Measurements from ENCODE around the gene TMEM256. TPM values are rescaled to one million over a fixed set of nuclear protein-coding genes. Genes with fewer than 3 reads are reported as not detected.

TMEM256 gene
- total RNA-seq, 1 donor from 2014 or later = 68.7 TPM

DNA sequence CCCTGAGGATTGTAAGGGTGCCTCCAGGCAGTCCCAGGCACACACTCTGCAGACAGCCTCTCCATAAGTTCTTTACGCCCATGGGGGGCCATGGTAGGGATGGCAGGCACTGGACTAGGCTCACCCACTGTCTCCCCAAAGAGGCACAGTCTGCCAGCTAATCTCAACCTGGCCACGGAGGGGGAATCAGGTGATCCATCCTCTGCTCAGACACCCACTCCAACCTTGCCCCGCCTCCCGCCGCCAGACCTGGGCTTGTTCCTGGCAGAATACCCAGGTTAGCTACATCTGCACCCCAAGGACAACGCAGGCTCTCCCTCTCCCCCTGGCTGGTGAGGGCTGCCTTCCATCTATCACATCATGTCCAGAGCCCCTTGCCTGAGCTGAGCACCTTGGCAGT lies 5.0 kb upstream of the TMEM256 start:
- DNase-seq (ENCODE audit: low spot score) = no peak

DNA sequence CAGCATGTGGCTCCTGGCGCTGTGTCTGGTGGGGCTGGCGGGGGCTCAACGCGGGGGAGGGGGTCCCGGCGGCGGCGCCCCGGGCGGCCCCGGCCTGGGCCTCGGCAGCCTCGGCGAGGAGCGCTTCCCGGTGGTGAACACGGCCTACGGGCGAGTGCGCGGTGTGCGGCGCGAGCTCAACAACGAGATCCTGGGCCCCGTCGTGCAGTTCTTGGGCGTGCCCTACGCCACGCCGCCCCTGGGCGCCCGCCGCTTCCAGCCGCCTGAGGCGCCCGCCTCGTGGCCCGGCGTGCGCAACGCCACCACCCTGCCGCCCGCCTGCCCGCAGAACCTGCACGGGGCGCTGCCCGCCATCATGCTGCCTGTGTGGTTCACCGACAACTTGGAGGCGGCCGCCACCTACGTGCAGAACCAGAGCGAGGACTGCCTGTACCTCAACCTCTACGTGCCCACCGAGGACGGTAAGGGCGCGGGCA lies 4.4 kb upstream of the TMEM256 start:
- no peak for DNase-seq (ENCODE audit: low spot score)

DNA sequence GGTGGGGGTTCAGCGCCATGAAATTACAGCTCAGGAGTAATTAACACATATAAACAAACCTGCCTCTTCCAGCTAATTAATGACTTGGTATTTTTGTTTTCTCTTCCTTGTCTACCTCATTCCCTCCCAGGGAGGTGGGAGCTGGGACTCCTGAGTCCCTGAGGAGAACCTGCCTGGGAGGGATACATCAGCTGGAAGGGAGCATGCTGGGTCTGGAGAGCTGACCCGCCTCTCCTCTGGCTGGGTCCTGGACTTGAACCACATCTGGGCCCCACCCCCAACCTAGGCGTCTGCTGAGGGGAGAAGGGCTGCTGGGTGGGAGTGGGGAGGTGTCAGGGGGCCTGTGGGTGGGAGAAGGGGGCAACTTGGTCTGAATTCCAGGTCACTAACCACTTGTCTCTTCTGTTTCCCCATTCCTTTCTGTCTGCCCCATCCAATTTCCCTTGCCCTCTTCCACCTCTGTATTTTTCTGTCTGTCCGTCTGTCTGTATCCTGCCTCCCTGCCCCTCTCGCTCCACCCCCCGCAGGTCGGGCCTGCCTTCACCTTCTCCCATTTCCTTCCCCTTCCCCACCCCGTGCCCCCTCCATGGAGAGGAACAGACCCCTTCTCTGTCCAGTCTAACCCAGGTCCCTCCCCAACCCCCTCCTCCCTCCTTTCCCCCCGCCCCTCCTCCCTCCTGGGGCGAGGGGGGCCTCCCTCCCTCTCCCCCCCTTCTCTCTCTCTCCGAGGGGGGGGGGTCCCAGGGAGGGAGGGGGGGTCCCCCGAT lies 3.8 kb upstream of the TMEM256 start, which contains the start of gene NLGN2:
Gene NLGN2, plus strand, starts transcription at position 361 of the 767 bp plus-strand sequence. CDS start 411 bp downstream, outside the sequence.
- no peak for DNase-seq (ENCODE audit: low spot score)

DNA sequence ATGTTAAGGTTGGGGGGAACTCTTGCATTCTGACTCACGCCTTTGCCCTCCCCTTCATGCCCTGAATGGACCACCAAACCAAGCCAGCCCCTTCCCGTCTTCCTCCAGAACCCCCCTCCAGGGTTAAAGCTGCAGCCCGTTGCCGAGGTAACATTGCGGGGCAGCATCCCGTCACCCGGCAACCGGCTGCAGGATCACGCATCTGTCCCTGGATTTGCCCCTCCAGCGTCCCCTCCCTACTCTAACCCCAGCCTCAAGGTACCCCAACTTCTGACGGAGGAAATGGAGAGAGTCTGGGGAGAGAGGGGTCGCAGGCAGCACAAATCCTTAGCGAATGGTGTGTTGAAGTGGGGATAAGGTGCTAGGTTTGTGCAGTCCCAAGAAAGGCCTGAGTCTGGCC lies 3.2 kb upstream of the TMEM256 start:
- no peak for DNase-seq (ENCODE audit: low spot score)

DNA sequence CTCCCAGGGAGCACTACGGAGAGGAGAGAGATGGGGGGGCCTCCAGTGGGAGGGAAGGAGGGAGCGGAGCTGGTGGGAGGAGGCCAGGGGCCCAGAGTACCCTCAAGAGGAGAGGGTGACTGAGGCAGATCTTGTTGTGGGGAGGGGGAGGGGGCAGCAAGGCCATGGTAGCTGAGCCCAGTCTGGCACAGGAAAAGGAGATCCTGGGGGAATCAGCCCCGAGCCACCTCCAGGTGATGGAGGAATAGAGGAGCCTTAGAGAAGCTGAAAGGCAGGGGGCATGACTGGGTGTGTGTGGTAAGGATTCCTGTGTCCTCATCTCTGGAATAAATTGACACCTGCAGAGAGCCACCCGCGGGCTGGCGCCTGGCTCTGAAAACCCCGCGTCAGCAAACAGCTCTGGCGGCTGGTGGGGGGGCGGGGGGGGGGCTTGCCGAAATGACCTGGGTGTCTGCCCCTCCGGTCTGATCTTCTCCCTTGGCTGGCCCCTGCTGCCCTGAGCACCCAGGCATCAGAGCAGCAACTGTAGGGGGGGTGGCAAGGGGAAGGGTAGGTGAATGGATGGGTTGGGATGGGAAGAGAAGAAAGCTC lies 2.4 kb upstream of the TMEM256 start:
- DNase-seq (ENCODE audit: low spot score) = no peak

- no peak for DNase-seq (ENCODE audit: low spot score)
Measured at GRCh38 chr17:7405350-7406234, 1.7 kb upstream of the TMEM256 start.

DNA sequence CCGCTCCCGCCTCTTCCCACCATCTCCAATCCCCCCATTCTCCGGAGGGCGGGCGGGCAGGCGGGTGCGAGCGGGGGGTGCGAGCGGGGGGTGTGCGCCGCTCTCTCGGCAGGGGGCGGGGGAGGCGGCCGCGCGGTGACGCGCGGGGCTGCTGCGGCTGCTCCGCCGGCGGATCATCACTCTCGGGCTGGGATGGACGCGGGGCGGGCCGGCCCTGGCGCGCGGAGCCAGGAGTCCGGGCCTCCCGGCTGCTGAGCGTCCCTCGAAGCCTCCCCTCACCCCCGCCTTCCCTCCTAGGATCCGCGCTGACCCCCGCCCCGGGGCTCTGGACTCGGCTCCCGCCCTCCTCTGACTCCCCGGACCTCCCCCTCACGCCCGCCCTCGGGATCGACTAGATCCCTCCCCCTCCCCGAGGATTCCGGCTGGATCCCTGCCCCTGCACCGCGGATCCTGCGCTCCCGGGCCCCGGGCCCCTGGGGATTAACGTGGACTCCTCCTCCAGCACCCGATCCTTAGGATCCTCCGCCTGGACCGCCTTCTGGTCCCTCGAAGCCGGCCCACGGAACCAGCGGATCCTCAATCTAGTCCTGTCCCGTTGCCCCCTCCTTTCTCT lies 946 bp upstream of the TMEM256 start:
- DNase-seq (ENCODE audit: low spot score) = no peak

- no peak for DNase-seq (ENCODE audit: low spot score)
Measured at GRCh38 chr17:7403727-7403976, 245 bp downstream of the TMEM256 start.

GRCh38 chr17:7403043-7403726 lies 712 bp downstream of the TMEM256 start:
- DNase-seq (ENCODE audit: low spot score) = no peak

GRCh38 chr17:7398612-7399011 lies 5.3 kb downstream of the TMEM256 start:
- DNase-seq (ENCODE audit: low spot score) = no peak

DNA sequence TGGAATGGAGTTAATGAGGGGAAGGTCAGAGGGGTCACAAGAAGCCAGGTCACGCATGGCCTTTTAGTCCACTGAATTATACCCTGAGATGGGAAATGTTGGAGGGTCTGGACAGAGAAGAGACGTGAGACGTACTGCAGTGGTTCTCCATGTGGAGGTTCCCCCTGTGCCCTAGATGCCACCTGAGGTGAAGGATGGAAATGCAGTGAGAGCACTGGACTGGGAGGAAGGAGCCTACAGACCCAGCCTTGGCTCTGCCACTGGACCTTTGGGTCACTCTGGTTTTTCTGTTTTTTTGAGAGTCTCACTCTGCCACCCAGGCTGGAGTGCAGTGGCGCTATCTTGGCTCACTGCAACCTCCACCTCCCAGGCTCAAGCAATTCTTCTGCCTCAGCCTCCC lies 7.8 kb downstream of the TMEM256 start:
- DNase-seq (ENCODE audit: low spot score) = no peak

DNA sequence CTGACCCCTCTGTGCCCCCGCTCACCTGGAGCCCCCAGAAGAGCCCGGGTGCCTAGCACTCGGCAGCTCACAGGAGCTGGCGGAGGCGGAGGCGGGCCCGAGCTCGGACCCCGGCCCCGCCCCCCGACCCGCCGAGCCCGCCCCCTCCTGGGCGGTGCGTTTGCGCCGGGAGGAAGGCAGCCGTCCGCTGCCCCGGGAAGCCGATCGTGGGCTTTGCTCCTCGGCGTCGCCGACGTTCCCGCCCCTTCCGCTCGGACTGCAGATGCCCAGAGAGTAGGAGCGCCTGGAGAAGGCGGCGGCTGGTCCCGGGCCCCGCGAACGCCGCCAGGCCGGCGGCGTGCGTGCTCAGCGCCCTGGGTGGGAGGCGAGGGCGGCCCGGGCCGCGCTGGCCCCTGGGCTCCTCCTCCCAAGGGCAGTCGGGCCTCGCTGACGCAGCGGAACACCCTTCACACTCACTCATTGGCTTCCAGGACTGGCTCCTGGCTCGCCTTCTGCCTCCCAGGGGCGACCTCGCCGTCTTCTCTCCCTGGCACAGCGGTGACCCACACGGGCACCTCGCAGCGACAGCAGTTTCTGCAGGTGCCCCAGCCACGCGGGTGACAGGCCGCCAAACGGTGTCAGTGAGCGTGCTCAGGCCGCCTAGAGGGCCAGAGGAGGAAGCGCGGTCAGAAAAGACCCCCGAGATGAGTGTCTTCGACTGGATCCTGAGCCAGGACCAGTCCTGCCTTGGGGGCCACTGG lies 9.3 kb downstream of the TMEM256 start, which contains the start of gene PLSCR3:
Gene PLSCR3, minus strand, starts transcription at position 74 of the 740 bp plus-strand sequence. CDS start 415 bp downstream, outside the sequence.
- DNase-seq (ENCODE audit: low spot score) = peak; percentile 95

GRCh38 chr17:7393613-7394451 lies 10.1 kb downstream of the TMEM256 start:
- no peak for DNase-seq (ENCODE audit: low spot score)

DNA sequence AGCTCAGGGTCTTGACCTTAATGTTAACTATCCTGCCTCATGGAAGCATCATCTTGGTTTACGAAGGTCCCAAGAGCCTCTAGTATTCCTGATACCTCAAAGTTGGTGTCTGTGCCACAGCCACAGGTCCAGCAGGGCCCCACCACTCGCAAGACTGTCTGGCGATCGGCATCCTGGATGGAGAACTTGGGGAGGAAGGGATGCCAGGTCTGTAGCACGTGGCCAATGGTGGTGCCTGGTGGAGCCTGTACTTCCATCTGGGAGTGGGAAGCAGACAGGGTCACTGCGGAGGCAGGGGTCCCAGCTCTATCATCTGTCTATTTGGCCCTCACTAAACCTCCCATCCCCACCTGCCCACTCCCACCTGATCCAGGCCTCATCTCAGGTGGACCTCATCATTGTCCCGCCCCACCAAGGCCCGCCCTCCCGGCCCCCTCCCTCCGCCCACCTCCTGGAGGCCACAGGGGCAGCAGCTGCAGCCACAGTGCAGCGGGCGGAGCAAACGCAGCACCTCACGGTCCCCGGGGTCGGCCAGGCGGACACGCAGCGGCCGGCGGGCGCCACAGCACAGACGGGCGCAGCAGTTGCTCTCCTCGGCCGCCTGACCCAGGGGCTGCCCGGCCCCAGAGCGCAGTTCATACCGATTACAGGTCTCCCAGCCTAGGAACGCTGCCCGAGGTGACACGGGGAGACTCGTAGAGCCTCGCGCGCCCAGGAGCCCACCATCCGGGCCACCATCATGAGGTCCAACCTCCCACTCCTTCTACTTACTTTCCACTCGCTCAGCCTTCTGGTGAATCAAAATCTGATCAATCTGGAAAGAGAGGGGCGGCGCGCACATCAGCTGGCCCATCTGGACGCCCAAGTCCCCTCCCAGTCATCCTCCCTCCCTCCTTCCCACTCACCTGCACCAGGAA lies 10.9 kb downstream of the TMEM256 start:
- no peak for DNase-seq (ENCODE audit: low spot score)

- DNase-seq (ENCODE audit: low spot score) = no peak
Measured at GRCh38 chr17:7391307-7391706, 12.6 kb downstream of the TMEM256 start.

- DNase-seq (ENCODE audit: low spot score) = no peak
Measured at GRCh38 chr17:7389924-7390910, 13.7 kb downstream of the TMEM256 start.

DNA sequence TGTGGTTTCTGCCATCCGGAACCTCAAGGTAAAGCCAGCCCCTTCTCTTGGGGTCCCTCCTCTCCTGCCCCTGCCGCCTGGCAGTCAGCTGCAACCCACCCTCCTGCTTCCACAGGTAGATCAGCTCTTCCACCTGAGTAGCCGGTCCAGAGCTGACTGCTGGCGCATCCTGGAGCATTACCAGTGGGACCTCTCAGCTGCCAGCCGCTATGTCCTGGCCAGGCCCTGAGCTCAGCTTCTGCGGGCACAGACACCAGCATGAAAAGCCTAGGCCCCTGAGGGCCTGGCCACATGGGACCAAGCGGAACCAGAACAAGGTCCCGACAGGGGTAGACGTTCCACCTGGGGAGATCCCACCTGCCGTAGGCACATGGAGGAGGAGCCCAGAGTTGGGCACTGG lies 15.0 kb downstream of the TMEM256 start:
- DNase-seq (ENCODE audit: low spot score) = no peak
